OCI-LY7 (cell line): ENCODE measurements around the gene RHOB. TPM values are rescaled to one million over a fixed set of nuclear protein-coding genes. Genes with fewer than 3 reads are reported as not detected.

ENCODE experiments used
- BruUV-seq: library from RNA; stranded (reverse); fragments of 400-500 nt; replicated peaks from 2 replicates; lab custom pipeline; 2021; lab: Mats Ljungman, UMichigan
- CTCF ChIA-PET: fragments of 300-600 bp; sonication (Branson Sonifier 250); formaldehyde crosslinking; loops from one replicate; lab custom pipeline; 2022; ENCODE audit warnings: antibody characterized with exemption; ENCODE audit not compliant: unreplicated experiment; lab: Charles Lee
- POLR2A ChIA-PET: fragments of 300-600 bp; sonication (Branson Sonifier 250); formaldehyde crosslinking; loops from one replicate; lab custom pipeline; 2022; ENCODE audit warnings: antibody characterized with exemption; lab: Charles Lee
- DNase-seq: peaks from one replicate; pipeline ENCODE4 v3.0.0-alpha.2; 2015; ENCODE audit warnings: low spot score
- H2AFZ ChIP-seq: fragments of 200-600 bp; sonication (generic), shearing (Covaris generic); 2 replicates; pipeline ENCODE4 v1.6.1; 2014; ENCODE audit warnings: mild to moderate bottlenecking, antibody characterized with exemption, low read length, moderate library complexity
- H3K27ac ChIP-seq: fragments of 200-600 bp; sonication (generic); 2 replicates; pipeline ENCODE4 v1.5.1; 2014; ENCODE audit warnings: mixed run types, low read depth, mild to moderate bottlenecking, moderate library complexity, low read length, inconsistent platforms; ENCODE audit not compliant: poor library complexity, severe bottlenecking
- H3K36me3 ChIP-seq: fragments of 200-600 bp; sonication (generic); 2 replicates; pipeline ENCODE4 v1.6.1; 2014; ENCODE audit warnings: mild to moderate bottlenecking, antibody characterized with exemption, low read length, moderate library complexity, mixed read lengths; ENCODE audit not compliant: insufficient read depth
- H3K4me1 ChIP-seq: fragments of 200-600 bp; sonication (generic); 2 replicates; pipeline ENCODE4 v1.5.1; 2014; ENCODE audit warnings: mild to moderate bottlenecking, low read length; ENCODE audit not compliant: insufficient read depth, poor library complexity, severe bottlenecking
- H3K4me2 ChIP-seq: fragments of 200-600 bp; sonication (generic); 2 replicates; pipeline ENCODE4 v1.6.1; 2014; ENCODE audit warnings: mild to moderate bottlenecking, low read length
- H3K4me3 ChIP-seq: fragments of 200-600 bp; sonication (generic); 2 replicates; pipeline ENCODE4 v1.5.1; 2014; ENCODE audit warnings: mild to moderate bottlenecking, low read depth, low read length; ENCODE audit not compliant: poor library complexity, severe bottlenecking
- H3K79me2 ChIP-seq: fragments of 200-600 bp; sonication (generic); 2 replicates; pipeline ENCODE4 v1.6.1; 2016; ENCODE audit warnings: low read depth, mild to moderate bottlenecking, low read length, moderate library complexity, mixed read lengths; ENCODE audit not compliant: insufficient read depth
- H3K9me2 ChIP-seq: fragments of 200-600 bp; sonication (generic); 2 replicates; pipeline ENCODE4 v1.6.1; 2016; ENCODE audit warnings: mild to moderate bottlenecking, low read length, mixed read lengths; ENCODE audit not compliant: insufficient read depth
- H3K9me3 ChIP-seq: fragments of 200-600 bp; sonication (generic); 2 replicates; pipeline ENCODE4 v1.6.1; 2014; ENCODE audit warnings: mild to moderate bottlenecking, mixed run types, low read length, mixed read lengths
- H4K20me1 ChIP-seq: fragments of 200-600 bp; sonication (generic); 2 replicates; pipeline ENCODE4 v1.6.1; 2014; ENCODE audit warnings: mild to moderate bottlenecking, antibody characterized with exemption, low read length, moderate library complexity, mixed read lengths; ENCODE audit not compliant: insufficient read depth
- EZH2phosphoT487 ChIP-seq: fragments of 200-600 bp; sonication (generic); IDR thresholded peaks from 2 replicates; pipeline ENCODE4 v1.6.1; 2018; ENCODE audit warnings: low read depth, borderline replicate concordance, mild to moderate bottlenecking, mixed run types, antibody characterized with exemption, low read length, moderate library complexity, mixed read lengths
- intact Hi-C: fragments of 100-400 bp; cut with micrococcal nuclease; formaldehyde crosslinking; loops from one replicate; pipeline ENCODE4 v1.10.0; 2022; ENCODE audit not compliant: unreplicated experiment
- total RNA-seq, 2 experiments: library from RNA; depleted of rRNA in 1 of 2; stranded (reverse); fragments of >200 nt in 1 of 2; shearing (Covaris generic) in 1 of 2; gene quantifications; 2 replicates each; pipeline ENCODE4 v1.2.3, GENCODE V29; 2014 to 2022
- TF ChIP-seq, protein P1 (sequence below): fragments of 200-600 bp; sonication (generic); conservative IDR thresholded peaks from 2 replicates; pipeline ENCODE4 v1.5.1; 2014; ENCODE audit warnings: mild to moderate bottlenecking, antibody characterized with exemption, low read length, moderate library complexity, mixed read lengths

RHOB gene
- total RNA-seq, 2 experiments from 2014 or later: 0.36 TPM; not detected in 1

DNA sequence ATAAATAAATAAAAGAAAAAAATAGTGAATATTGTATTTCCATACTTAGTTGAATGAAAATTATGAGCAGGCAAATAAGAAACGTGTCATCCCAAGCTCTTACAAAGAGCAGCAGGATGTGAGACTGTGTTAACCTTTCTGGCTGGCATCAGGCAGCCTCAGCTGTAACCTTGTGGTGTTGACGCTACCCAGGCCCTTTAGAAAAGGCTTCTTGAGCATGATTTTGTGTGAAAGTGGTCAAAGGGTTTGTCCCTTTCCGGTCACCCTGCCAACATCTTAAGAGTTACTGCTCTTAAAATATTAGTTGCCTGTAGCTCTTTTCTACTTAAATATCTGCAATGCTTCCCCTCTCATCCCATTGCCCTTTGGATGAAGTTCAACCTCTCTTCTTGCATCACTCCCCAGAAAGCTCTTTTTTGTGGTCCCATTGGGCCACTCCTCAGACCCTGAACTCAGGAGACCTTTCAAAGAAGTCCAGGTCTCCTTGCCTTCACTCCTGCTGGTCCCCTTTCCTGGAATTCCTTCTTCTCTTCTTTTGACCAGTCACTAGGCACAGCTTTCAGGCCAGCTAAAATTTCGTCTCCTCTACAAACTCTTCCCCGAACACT is 35.0 kb downstream of the RHOB start:
- ChIA-PET CTCF (no interaction called here), POLR2A (no interaction called here)
- Histone ChIP-seq H3K79me2 (no peaks in the 10 kb centered on the region), H4K20me1 (no peaks in the 10 kb centered on the region; the same call in 1 of the 2 replicates), H3K36me3 (no peaks in the 10 kb centered on the region), H3K4me3 (no peak overlapping the region), H3K4me2 (no peak overlapping the region), H3K9me2 (no peaks in the 10 kb centered on the region), H2AFZ (no peak overlapping the region), H3K4me1 (no peaks in the 10 kb centered on the region), H3K9me3 (no peaks in the 10 kb centered on the region), H3K27ac (no peak overlapping the region)
- TF ChIP-seq EZH2phosphoT487: no peak
- TF ChIP-seq, protein P1, sequence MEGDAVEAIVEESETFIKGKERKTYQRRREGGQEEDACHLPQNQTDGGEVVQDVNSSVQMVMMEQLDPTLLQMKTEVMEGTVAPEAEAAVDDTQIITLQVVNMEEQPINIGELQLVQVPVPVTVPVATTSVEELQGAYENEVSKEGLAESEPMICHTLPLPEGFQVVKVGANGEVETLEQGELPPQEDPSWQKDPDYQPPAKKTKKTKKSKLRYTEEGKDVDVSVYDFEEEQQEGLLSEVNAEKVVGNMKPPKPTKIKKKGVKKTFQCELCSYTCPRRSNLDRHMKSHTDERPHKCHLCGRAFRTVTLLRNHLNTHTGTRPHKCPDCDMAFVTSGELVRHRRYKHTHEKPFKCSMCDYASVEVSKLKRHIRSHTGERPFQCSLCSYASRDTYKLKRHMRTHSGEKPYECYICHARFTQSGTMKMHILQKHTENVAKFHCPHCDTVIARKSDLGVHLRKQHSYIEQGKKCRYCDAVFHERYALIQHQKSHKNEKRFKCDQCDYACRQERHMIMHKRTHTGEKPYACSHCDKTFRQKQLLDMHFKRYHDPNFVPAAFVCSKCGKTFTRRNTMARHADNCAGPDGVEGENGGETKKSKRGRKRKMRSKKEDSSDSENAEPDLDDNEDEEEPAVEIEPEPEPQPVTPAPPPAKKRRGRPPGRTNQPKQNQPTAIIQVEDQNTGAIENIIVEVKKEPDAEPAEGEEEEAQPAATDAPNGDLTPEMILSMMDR: no peak
- no peak for DNase-seq
- intact Hi-C loops: no loop called here
- no TSS peak for BruUV-seq

DNA sequence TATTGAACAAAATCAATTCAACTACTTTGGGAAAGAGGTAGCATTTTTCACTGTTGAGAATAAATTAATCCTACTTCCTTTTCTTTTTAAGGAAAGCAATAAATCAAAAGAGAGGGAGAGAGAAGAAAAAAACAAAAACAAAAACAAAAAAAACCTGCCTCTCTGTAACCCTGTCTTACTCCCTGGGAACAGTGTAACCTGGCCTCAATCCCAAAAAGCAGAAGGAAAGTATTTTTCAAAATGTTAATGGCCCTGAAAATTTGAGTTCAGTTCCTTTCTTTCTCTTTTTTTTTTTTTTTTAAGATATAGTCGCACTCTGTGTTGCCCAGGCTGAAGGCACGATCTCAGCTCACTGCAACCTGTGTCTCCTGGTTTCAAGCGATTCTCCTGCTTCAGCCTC is 35.9 kb downstream of the RHOB start:
- TF ChIP-seq EZH2phosphoT487: no peak
- TF ChIP-seq, protein P1: no peak
- no peak overlapping the region for H2AFZ ChIP-seq
- H3K9me2 ChIP-seq: no peaks in the 10 kb centered on the region
- no peak overlapping the region for H3K4me3 ChIP-seq
- no peaks in the 10 kb centered on the region for H3K9me3 ChIP-seq
- no peak overlapping the region for H3K4me2 ChIP-seq
- no peaks in the 10 kb centered on the region for H3K4me1 ChIP-seq
- intact Hi-C loops: no loop called here
- no TSS peak for BruUV-seq
- ChIA-PET CTCF (no interaction called here), POLR2A (interaction anchor here (0.7 kb wide), 2 partner anchors 58 to 497 kb away, joined by 3 to 4 read pairs; no protein-coding TSS in a partner anchor)
- no peaks in the 10 kb centered on the region for H3K79me2 ChIP-seq
- no peak for DNase-seq
- no peaks in the 10 kb centered on the region for H3K36me3 ChIP-seq
- H3K27ac ChIP-seq: no peak overlapping the region
- H4K20me1 ChIP-seq: no peaks in the 10 kb centered on the region; the same call in 1 of the 2 replicates

DNA sequence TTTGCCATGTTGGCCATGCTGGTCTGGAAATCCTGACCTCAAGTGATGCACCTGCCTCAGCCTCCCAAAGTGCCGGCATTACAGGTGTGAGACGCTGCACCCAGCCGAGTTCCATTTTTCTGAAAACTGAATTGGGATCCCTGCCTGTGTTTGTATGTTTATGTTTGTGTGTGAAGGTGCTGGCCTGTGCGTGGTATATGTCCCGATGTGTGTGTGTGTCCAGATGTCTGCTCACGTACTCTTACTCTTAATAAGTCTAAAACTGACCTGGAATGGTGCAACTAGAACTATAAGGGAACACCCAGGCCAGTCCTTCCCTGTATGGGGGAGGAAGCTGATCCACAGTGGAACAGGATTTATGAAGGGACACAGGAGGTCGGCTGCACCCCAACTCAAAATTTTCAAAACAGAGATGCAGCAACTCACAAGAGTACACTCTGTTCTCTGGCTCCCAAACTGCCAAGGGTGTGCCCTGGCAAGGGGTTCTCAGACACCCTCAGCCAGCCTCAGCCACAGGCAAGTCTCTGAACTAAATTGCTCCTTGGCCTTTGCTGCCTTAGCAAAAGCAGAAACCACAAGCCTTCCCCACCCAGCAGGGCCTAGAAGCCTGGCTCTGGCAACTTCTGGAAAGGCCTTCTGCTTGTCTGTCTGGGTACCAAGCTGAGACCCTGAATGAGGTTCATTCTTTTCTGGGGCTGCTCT is 36.5 kb downstream of the RHOB start:
- no peak overlapping the region for H3K4me3 ChIP-seq
- H3K27ac ChIP-seq: no peak overlapping the region
- TF ChIP-seq, protein P1: no peak
- no peak overlapping the region for H3K4me2 ChIP-seq
- H3K9me3 ChIP-seq: no peaks in the 10 kb centered on the region
- no peaks in the 10 kb centered on the region for H3K36me3 ChIP-seq
- no peaks in the 10 kb centered on the region for H3K9me2 ChIP-seq
- ChIA-PET POLR2A (interaction anchor here (0.7 kb wide), 2 partner anchors 59 to 497 kb away, joined by 3 to 4 read pairs; no protein-coding TSS in a partner anchor), CTCF (interaction anchor here (0.6 kb wide), 1 partner anchor 28 kb away, joined by 3 read pairs; no protein-coding TSS in a partner anchor)
- H2AFZ ChIP-seq: no peak overlapping the region
- H3K79me2 ChIP-seq: no peaks in the 10 kb centered on the region
- intact Hi-C loops: no loop called here
- DNase-seq: no peak
- H3K4me1 ChIP-seq: no peaks in the 10 kb centered on the region
- BruUV-seq: no TSS peak
- H4K20me1 ChIP-seq: no peaks in the 10 kb centered on the region; the same call in 1 of the 2 replicates
